ENCODE data around the gene PEAR1.

The PEAR1 gene

GRCh38 chr1:156931974-156932710 lies 38.6 kb downstream of the PEAR1 start:
- Mint-ChIP-seq H3K36me3 (ENCODE audit: low read depth) (peaks cover 16% of the 10 kb centered on the region), H3K27me3 (ENCODE audit: low read depth) (peaks cover 44% of the 10 kb centered on the region), H3K27ac (peak overlapping the region in 2 of 3 experiments; percentile 15 to 20), H3K4me1 (peaks cover 31% of the 10 kb centered on the region), H3K4me3 (peak overlapping the region in 1 of 3 experiments; percentile 24), H3K9me3 (no peaks in the 10 kb centered on the region)
- TF ChIP-seq, protein P1, sequence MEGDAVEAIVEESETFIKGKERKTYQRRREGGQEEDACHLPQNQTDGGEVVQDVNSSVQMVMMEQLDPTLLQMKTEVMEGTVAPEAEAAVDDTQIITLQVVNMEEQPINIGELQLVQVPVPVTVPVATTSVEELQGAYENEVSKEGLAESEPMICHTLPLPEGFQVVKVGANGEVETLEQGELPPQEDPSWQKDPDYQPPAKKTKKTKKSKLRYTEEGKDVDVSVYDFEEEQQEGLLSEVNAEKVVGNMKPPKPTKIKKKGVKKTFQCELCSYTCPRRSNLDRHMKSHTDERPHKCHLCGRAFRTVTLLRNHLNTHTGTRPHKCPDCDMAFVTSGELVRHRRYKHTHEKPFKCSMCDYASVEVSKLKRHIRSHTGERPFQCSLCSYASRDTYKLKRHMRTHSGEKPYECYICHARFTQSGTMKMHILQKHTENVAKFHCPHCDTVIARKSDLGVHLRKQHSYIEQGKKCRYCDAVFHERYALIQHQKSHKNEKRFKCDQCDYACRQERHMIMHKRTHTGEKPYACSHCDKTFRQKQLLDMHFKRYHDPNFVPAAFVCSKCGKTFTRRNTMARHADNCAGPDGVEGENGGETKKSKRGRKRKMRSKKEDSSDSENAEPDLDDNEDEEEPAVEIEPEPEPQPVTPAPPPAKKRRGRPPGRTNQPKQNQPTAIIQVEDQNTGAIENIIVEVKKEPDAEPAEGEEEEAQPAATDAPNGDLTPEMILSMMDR (IDR thresholded peaks at IDR 0.05; ENCODE audit: unreplicated experiment in 3 of 3) = no peak

DNA sequence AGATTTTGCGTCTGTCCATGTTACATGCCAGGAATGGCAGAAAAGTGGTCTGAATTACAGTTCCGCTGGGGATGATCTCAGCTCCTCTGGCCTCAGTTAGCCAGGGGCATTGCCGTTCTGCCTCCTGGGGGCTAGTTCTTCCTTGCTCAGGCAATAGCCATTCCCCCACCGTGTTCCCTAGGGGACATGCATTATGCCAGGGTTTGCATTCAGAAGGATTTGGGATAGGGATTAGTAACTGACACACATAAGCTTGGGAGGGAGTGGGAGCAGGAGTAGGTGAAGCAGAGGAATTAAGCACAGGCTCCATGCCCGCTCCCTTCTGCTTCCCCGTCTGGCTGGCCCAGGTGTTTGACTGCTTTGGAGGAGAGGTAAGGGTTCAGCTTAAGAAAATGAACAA lies 39.6 kb downstream of the PEAR1 start:
- peaks cover 22% of the 10 kb centered on the region for H3K36me3 Mint-ChIP-seq (ENCODE audit: low read depth)
- H3K9me3 Mint-ChIP-seq = no peaks in the 10 kb centered on the region
- H3K4me1 Mint-ChIP-seq = peaks cover 26% of the 10 kb centered on the region
- no peak overlapping the region for H3K4me3 Mint-ChIP-seq
- TF ChIP-seq, protein P1 (IDR thresholded peaks at IDR 0.05; ENCODE audit: unreplicated experiment in 3 of 3) = no peak
- H3K27ac Mint-ChIP-seq = peak overlapping the region in 2 of 3 experiments; percentile 15 to 33
- H3K27me3 Mint-ChIP-seq (ENCODE audit: low read depth) = peaks cover 34% of the 10 kb centered on the region

GRCh38 chr1:156935505-156936128 lies 42.1 kb downstream of the PEAR1 start:
- Mint-ChIP-seq H3K9me3 (no peaks in the 10 kb centered on the region), H3K27ac (no peak overlapping the region), H3K36me3 (ENCODE audit: low read depth) (peaks cover 36% of the 10 kb centered on the region), H3K4me1 (peaks cover 25% of the 10 kb centered on the region), H3K4me3 (no peak overlapping the region), H3K27me3 (ENCODE audit: low read depth) (peaks cover 11% of the 10 kb centered on the region)
- TF ChIP-seq, protein P1 (IDR thresholded peaks at IDR 0.05; ENCODE audit: unreplicated experiment in 3 of 3) = no peak

DNA sequence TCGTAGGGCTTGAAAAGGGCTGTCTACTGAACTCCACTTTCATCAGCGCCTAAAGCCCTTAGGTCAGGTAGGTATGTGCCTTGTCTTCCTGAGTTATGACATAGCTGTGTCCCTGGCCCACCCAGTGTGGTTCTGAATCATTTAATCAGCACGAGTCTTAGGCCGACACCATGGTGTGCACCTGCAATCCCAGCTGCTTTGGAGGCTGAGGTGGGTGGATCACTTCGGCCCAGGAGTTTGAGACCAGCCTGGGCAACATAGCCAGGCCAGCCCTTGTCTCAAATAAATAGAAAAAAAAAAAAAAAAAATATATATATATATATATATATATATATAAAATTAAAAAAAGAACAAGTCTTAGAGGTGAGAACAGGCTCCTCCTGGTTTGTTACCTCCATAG lies 42.7 kb downstream of the PEAR1 start:
- H3K9me3 Mint-ChIP-seq = no peaks in the 10 kb centered on the region
- no peak overlapping the region for H3K4me3 Mint-ChIP-seq
- peaks cover 5% of the 10 kb centered on the region for H3K27me3 Mint-ChIP-seq (ENCODE audit: low read depth)
- H3K27ac Mint-ChIP-seq = no peak overlapping the region
- H3K4me1 Mint-ChIP-seq = peaks cover 25% of the 10 kb centered on the region
- TF ChIP-seq, protein P1 (IDR thresholded peaks at IDR 0.05; ENCODE audit: unreplicated experiment in 3 of 3) = no peak
- H3K36me3 Mint-ChIP-seq (ENCODE audit: low read depth) = peaks cover 42% of the 10 kb centered on the region

- Mint-ChIP-seq H3K4me1 (peaks cover 21% of the 10 kb centered on the region), H3K27ac (no peak overlapping the region), H3K36me3 (ENCODE audit: low read depth) (peaks cover 44% of the 10 kb centered on the region), H3K27me3 (ENCODE audit: low read depth) (no peaks in the 10 kb centered on the region), H3K4me3 (no peak overlapping the region), H3K9me3 (no peaks in the 10 kb centered on the region)
- TF ChIP-seq, protein P1 (IDR thresholded peaks at IDR 0.05; ENCODE audit: unreplicated experiment in 3 of 3) = no peak
These were observed 43.3 kb downstream of the PEAR1 start for GRCh38 chr1:156936721-156937220.

Measured in nephron (organoid).